Endothelial cell of umbilical vein (primary cell): Measurements from ENCODE around the gene TSPAN14. TPM values are rescaled to one million over a fixed set of nuclear protein-coding genes. Genes with fewer than 3 reads are reported as not detected.

Experiments
- BruUV-seq: library from RNA; stranded (reverse); fragments of 400-500 nt; replicated peaks from 2 replicates; lab custom pipeline; 2021; lab: Mats Ljungman, UMichigan
- CTCF ChIA-PET: fragments of 300-600, 350-600 bp; sonication (Branson Sonifier 250); formaldehyde crosslinking; loops from one replicate; lab custom pipeline; 2021; ENCODE audit warnings: antibody characterized with exemption, inconsistent platforms; lab: Charles Lee
- POLR2A ChIA-PET: fragments of 300-600, 350-600 bp; sonication (Branson Sonifier 250); formaldehyde crosslinking; loops from one replicate; lab custom pipeline; 2021; ENCODE audit warnings: antibody characterized with exemption, inconsistent platforms; lab: Charles Lee
- DNase-seq: peaks from one replicate; pipeline ENCODE4 v3.0.0-alpha.2; 2011; ENCODE audit warnings: low read depth, low spot score
- FAIRE-seq: peaks from 2 replicates; lab custom pipeline; 2011; peaks lifted over from hg19 to GRCh38; lab: Jason Lieb, UNC
- H2AFZ ChIP-seq: 2 replicates; pipeline ENCODE4 v1.6.0; 2012; ENCODE audit warnings: low read depth, low read length, control low read depth, inconsistent platforms
- H3K27ac ChIP-seq: 2 replicates; pipeline ENCODE4 v1.5.1; 2011; ENCODE audit warnings: low read depth, mild to moderate bottlenecking, control low read depth, low read length, moderate library complexity; ENCODE audit not compliant: insufficient read depth
- H3K27me3 ChIP-seq, 2 experiments: 2 replicates each; pipeline versions ENCODE4 v1.6.0 to v1.6.1; 2011; ENCODE audit warnings: low read length in 2 of 2, mixed read lengths in 1 of 2; ENCODE audit not compliant: control insufficient read depth in 2 of 2, insufficient read depth in 2 of 2
- H3K36me3 ChIP-seq, 2 experiments: 2 replicates in 1 of 2; 3 replicates in 1 of 2; pipeline ENCODE4 v1.5.1; 2011; ENCODE audit warnings: low read length in 2 of 2, mild to moderate bottlenecking in 1 of 2, moderate library complexity in 1 of 2; ENCODE audit not compliant: control insufficient read depth in 2 of 2, insufficient read depth in 2 of 2; ENCODE audit errors: extremely low read depth in 1 of 2
- H3K4me1 ChIP-seq: 3 replicates; pipeline ENCODE4 v1.5.1; 2011; ENCODE audit warnings: mild to moderate bottlenecking, low read length; ENCODE audit not compliant: control insufficient read depth, insufficient read depth; ENCODE audit errors: extremely low read depth
- H3K4me2 ChIP-seq: 2 replicates; pipeline ENCODE4 v1.6.1; 2011; ENCODE audit warnings: low read length, control low read depth, mixed read lengths; ENCODE audit not compliant: insufficient read depth
- H3K4me3 ChIP-seq, 3 experiments: fragments of 200-600 bp in 1 of 3; sonication (generic), shearing (Covaris generic) in 1 of 3; replicated peaks in 1 of 3; 2 replicates each; pipeline ENCODE4 v1.5.1; 2011 to 2016; ENCODE audit warnings: control low read depth in 3 of 3, low read length in 3 of 3, mild to moderate bottlenecking in 2 of 3, inconsistent platforms in 1 of 3, low read depth in 1 of 3, moderate library complexity in 1 of 3; ENCODE audit not compliant: insufficient read depth in 1 of 3
- H3K79me2 ChIP-seq: 2 replicates; pipeline ENCODE4 v1.6.0; 2012; ENCODE audit warnings: low read length, inconsistent platforms; ENCODE audit not compliant: control insufficient read depth, insufficient read depth
- H3K9ac ChIP-seq: replicated peaks from 2 replicates; pipeline ENCODE3; 2011; ENCODE audit warnings: low read length, control low read depth; ENCODE audit not compliant: insufficient read depth; ENCODE audit errors: extremely low read depth
- H3K9me1 ChIP-seq: replicated peaks from 3 replicates; pipeline ENCODE4 v1.6.0; 2011; ENCODE audit warnings: mild to moderate bottlenecking, low read length; ENCODE audit not compliant: control insufficient read depth, insufficient read depth; ENCODE audit errors: extremely low read depth
- H3K9me3 ChIP-seq: replicated peaks from 2 replicates; pipeline ENCODE4 v1.5.1; 2012; ENCODE audit warnings: low read length, inconsistent platforms; ENCODE audit not compliant: control insufficient read depth, insufficient read depth
- H4K20me1 ChIP-seq: replicated peaks from 2 replicates; pipeline ENCODE3; 2011; ENCODE audit warnings: mild to moderate bottlenecking, low read length; ENCODE audit not compliant: control insufficient read depth, insufficient read depth; ENCODE audit errors: extremely low read depth
- EZH2 ChIP-seq: IDR thresholded peaks from 2 replicates; pipeline ENCODE4 v1.6.1; 2012; ENCODE audit warnings: borderline replicate concordance, low read depth, mild to moderate bottlenecking, moderate library complexity, low read length, inconsistent platforms; ENCODE audit not compliant: severe bottlenecking
- FOS ChIP-seq: IDR thresholded peaks from 2 replicates; pipeline ENCODE4 v1.6.1; 2011; ENCODE audit warnings: mild to moderate bottlenecking, low read length, moderate library complexity, borderline replicate concordance; ENCODE audit not compliant: insufficient read depth
- JUN ChIP-seq: IDR thresholded peaks from 2 replicates; pipeline ENCODE4 v1.6.1; 2011; ENCODE audit warnings: borderline replicate concordance, low read depth; ENCODE audit not compliant: insufficient read length, insufficient read depth
- MAX ChIP-seq: IDR thresholded peaks from 2 replicates; pipeline ENCODE4 v1.6.1; 2011; ENCODE audit not compliant: insufficient read depth, insufficient read length
- MYC ChIP-seq: IDR thresholded peaks from one replicate; pipeline ENCODE4 v1.6.1; 2011; ENCODE audit warnings: mild to moderate bottlenecking, low read depth, low read length
- POLR2A ChIP-seq: IDR thresholded peaks from 2 replicates; pipeline ENCODE4 v1.6.1; 2012; ENCODE audit warnings: low read depth, mild to moderate bottlenecking, control low read depth, low read length
- POLR2AphosphoS5 ChIP-seq: IDR thresholded peaks from 2 replicates; pipeline ENCODE4 v1.6.1; 2012; ENCODE audit warnings: low read depth, mild to moderate bottlenecking, control low read depth, low read length, moderate library complexity; ENCODE audit not compliant: insufficient read depth
- dilution Hi-C: fragments of 300-500 bp; cut with MboI; formaldehyde crosslinking; loops from one replicate; pipeline ENCODE4 v1.15.0; 2019; ENCODE audit warnings: low sequenced_read_pairs; ENCODE audit not compliant: extremely low pct_ligation_motif_present
- intact Hi-C: fragments of 100-400 bp; cut with micrococcal nuclease; formaldehyde crosslinking; loops from one replicate; pipeline ENCODE4 v1.10.0; 2022
- polyA plus RNA-seq, 4 experiments: library from polyadenylated mRNA; depleted of rRNA in 3 of 4; stranded (reverse) in 3 of 4; unstranded in 1 of 4; fragments of >200 nt; gene quantifications; 2 replicates each; pipeline versions ENCODE4 v1.2.1 to v1.2.3, GENCODE V29; 2011 to 2012; ENCODE audit warnings: missing spikeins in 1 of 4
- total RNA-seq: library from RNA; stranded (reverse); gene quantifications from 2 replicates; pipeline ENCODE4 v1.2.3, GENCODE V29; 2021
- TF ChIP-seq, protein P1 (sequence below), 2 donors: IDR thresholded peaks; 1 replicate in 1 of 2; 2 replicates in 1 of 2; pipeline ENCODE4 v1.5.1; 2011; ENCODE audit warnings: low read length in 2 of 2, mild to moderate bottlenecking in 2 of 2, moderate library complexity in 2 of 2, control low read depth in 1 of 2, inconsistent platforms in 1 of 2, low read depth in 1 of 2; ENCODE audit not compliant: insufficient read depth in 1 of 2; ENCODE audit errors: extremely low read depth in 1 of 2

Gene TSPAN14
- total and polyA plus RNA-seq, 2 donors (not counting 3 experiments of a cell fraction or from before 2014, with no cell fraction given), result 210 to 242 TPM

GRCh38 chr10:80462299-80462980 lies 8.3 kb downstream of the TSPAN14 start:
- Histone ChIP-seq H3K27me3 (no peaks in the 10 kb centered on the region), H3K4me3 (peak overlapping the region in 1 of 3 experiments; percentile 13), H3K36me3 (peaks cover 4 to 6% of the 10 kb centered on the region in 2 experiments), H3K4me1 (peaks cover 97% of the 10 kb centered on the region), H3K79me2 (peaks cover 99% of the 10 kb centered on the region), H3K9me3 (no peaks in the 10 kb centered on the region), H3K9ac (peak overlapping the region; percentile 40), H3K9me1 (no peaks in the 10 kb centered on the region), H3K27ac (peak overlapping the region; percentile 79), H4K20me1 (peaks cover 6% of the 10 kb centered on the region), H2AFZ (no peak overlapping the region), H3K4me2 (peak overlapping the region; percentile 71)
- FAIRE-seq (peak; percentile 55), DNase-seq (peak; percentile 76)
- intact Hi-C loops, result loop anchor here (1.0 kb wide), 1 partner anchor 8 kb away; the partner anchor contains the start of gene TSPAN14
- ChIA-PET CTCF (interaction anchor here (2.7 to 37.4 kb wide), 3 partner anchors 12 to 44 kb away, joined by 9 to 1118 read pairs (median 18); no protein-coding TSS in a partner anchor), POLR2A (interaction anchor here (0.5 to 1.6 kb wide), 5 partner anchors 9 to 69 kb away, joined by 3 to 5 read pairs (median 4); no protein-coding TSS in a partner anchor)
- no TSS peak for BruUV-seq
- dilution Hi-C loops, result no loop called here
- TF ChIP-seq JUN (no peak), MAX (no peak), EZH2 (no peak), FOS (no peak), POLR2AphosphoS5 (peak; percentile 19), POLR2A (no peak), MYC (no peak)
- TF ChIP-seq, protein P1, sequence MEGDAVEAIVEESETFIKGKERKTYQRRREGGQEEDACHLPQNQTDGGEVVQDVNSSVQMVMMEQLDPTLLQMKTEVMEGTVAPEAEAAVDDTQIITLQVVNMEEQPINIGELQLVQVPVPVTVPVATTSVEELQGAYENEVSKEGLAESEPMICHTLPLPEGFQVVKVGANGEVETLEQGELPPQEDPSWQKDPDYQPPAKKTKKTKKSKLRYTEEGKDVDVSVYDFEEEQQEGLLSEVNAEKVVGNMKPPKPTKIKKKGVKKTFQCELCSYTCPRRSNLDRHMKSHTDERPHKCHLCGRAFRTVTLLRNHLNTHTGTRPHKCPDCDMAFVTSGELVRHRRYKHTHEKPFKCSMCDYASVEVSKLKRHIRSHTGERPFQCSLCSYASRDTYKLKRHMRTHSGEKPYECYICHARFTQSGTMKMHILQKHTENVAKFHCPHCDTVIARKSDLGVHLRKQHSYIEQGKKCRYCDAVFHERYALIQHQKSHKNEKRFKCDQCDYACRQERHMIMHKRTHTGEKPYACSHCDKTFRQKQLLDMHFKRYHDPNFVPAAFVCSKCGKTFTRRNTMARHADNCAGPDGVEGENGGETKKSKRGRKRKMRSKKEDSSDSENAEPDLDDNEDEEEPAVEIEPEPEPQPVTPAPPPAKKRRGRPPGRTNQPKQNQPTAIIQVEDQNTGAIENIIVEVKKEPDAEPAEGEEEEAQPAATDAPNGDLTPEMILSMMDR (IDR thresholded peaks at IDR 0.05; ENCODE audit: extremely low read depth in 1 of 2, insufficient read depth in 1 of 2, low read depth in 1 of 2, low read length in 2 of 2), result no peak
